ENCODE data around the gene PTBP3.
"Not testable (repeated sequence)": the region's sequence is repeated elsewhere in the genome, so short reads cannot be mapped to it uniquely, and the experiment has no call there.

Gene PTBP3

DNA sequence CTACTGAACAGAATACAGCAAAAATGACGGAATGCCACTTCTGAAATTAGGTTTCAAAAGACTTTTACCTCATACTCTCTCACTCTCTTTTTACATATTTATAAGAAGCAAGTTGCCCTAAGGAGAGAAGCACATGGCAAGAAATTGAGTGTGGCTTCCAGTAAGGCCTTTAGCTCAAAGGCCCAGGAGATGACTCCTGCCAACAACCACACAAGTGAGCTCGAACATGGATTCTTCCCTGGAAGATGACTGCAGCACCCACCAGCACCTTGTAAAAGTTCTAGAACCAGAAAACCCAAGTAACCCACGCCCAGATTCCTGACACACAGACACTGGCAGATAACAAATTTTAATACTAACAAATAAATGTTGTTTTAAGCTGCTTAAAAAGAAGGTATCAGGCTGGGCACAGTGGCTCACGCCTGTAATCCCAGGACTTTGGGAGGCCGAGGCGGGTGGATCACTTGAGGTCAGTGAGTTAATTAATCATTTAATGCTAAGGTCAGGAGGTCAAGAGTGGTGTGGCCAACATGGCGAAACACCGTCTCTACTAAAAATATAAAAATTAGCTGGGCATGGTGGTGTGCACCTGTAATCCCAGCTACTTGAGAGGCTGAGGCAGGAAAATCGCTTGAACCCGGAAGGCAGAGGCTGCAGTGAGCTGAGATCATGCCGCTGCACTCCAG is 17.0 kb downstream of the PTBP3 start:
- no peak for DNase-seq

DNA sequence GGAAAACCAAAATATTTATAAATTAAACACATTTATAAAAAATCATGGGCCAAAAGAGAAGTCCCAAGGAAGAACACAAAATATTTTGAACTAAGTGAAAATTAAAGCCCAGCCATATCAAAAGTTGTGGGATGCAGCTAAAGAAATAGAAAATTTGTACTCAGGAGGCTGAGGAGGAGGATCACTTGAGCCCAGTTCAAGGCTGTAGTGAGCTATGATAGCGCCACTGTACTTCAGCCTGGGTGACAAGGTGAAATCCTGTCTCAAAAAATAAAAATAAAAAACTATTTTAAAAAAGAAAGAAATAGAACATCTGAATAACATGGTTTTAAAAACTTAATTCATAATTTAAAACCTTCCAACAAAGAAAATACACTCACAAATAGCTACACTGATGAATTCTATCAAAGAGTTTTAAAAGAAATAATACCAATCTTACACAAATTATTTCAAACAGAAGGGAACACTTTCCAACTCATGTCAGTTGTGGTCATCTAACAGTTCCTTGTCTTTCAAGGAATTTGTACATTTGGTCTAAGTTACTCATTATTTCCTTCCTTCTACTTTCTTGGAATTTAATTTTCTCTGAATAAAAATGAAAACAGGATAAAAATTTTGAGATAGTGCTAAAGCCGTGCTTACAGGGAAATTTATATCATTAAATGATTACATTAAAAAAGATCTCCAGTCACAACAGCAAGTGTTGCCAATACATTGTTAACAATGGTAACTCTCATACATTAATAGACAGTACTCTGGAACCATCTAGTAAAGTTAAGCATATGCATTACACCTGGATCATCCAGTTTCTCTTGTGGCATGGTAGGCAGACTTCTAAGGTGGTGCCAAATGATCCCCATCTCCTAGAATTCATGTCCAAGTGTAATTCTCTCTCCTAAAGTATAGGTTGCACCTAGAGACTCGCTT is 17.8 kb downstream of the PTBP3 start:
- DNase-seq = no peak

DNA sequence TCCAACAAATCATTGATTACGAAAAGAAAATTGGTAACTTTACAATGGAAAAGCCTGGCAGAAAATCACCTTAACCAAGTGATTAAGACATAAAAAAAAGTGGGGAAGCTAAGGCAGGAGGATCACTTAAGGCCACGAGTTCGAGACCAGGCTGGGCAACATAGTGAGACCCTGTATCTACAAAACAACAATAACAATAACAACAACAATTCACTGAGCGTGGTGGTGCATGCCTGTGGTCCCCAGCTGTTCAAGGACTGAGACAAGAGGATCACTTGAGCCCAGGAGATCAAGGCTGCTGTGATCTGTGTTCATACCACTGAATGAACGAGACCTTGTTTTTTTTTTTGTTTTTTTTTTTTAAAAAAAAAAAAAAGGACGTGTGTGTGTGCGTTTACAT is 21.3 kb downstream of the PTBP3 start:
- no peak for DNase-seq

DNA sequence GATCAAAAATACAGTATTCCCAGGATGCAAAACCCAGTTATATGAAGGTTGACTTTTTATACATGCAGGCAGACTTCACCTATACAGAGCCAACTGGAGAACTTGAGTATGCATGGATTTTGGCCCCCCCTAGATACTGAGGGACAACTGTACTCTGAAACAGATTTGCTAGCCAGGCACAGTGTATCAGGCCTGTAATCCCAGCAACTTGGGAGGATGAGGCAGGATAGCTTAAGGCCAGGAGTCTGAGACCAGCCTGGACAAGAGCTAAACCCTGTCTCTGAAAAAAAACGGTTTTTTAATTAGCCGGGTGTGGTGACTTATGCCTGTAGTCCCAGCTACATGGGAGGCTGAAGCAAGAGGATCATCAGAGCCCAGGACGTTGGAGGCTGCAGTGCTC is 21.9 kb downstream of the PTBP3 start:
- DNase-seq = no peak

DNA sequence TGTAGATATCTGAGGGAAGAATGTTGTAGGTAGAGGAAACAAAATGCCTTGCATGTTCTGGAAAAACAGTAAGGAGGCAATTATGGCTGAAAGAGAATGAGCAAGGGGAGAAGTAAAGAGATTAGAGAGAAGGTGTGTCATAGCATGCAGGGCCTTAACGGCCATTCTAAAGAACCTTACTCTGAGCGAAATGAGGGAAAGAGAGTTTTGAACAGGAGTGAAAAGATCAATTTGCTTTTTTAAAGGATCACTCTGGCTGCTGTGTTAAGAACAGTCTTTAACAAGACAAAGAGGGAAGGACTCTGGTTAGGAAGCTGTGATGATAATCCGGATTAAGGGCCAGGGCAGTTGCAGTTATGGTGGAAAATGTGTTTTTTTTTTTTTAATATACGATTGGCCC is 22.6 kb downstream of the PTBP3 start:
- DNase-seq = no peak

DNA sequence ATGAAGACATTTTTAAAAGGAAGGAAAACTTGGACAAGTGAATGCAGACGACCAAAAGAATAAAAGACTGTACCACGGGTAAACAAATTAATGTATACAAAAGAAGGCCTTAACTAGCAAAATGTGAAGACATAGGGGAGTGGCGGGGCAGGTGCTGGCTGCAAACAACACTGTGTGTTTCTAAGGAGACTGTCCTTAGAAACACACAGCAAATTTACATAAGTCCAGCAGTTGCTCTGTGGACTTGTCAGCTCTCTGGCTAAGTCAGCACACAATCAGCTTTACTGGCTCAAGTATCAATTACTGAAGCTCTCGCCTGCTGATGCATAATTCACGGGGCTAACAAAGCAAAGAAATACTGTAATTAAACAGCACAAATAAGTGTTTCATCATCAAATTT is 24.8 kb downstream of the PTBP3 start:
- no peak for DNase-seq

DNA sequence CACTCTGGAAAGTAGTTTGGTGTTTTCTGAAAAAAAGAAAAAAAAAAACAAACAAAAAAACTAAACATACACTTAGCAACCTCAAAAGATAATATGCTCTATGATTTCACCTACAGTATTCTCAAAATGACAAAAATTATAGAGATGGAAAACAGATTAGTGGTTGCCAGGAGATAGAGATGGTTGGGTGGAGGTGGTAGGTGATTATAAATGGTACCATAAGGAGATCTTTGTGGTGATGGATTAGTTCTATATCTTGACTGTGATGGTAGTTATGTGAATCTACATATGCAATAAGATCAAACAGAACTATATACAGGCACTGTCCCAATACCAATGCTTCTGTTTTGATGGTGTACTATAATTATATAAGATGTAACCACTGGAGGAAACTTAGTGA is 32.0 kb downstream of the PTBP3 start:
- no peak for DNase-seq

DNA sequence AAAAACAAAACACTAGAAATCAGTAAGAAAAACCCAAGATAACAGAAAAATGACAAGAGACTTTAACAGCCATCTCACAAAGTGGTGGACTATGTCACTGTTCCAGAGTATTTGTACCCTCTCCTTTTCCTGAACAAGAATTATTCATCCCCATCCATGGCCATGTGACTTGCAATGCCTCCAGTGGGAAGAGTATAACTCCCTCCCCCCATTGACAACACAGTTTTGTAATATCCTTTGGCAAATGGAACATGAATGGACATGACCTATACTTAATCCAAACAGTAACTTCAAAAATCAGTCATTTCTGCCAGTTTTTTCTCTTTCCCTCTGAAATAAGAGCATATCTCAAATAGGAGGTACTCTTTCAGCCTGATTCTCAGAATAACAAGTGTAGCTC is 33.9 kb downstream of the PTBP3 start:
- DNase-seq = no peak

DNA sequence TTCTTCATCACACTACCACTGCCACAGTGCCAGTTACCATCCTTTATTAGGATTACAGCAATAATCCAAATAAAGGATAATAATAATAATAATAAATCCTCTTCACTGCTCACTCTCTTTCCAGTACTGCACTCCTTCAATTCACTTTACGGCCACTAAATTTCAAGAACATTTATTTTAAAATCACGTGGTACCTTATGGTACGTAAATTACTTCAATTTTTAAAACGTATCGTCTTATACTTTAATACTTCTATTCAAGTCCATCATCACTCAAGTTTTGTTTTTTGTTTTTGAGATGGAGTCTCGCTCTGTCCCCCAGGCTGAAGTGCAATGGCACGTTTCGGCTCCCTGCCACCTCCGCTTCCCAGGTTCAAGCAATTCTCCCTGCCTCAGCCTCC is 36.5 kb downstream of the PTBP3 start:
- DNase-seq = no peak

DNA sequence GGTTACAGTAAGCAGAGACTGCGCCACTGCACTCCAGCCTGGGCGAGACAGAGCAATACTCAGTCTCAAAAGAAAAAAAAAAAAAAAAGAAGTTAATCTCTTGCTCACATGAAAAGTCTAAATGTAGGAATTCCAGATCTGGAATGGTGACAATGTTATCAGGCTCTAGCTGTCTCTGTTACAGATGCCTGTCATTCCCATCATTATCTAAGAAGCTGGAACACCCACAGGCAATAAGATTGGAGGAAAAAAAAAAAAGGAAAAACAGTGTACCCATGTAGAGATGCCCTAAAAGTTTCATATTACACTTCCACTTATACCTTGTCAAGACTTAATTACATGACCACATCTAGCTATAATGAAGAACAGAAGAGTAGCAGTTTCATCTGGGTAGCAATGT is 38.2 kb downstream of the PTBP3 start:
- no peak for DNase-seq

DNA sequence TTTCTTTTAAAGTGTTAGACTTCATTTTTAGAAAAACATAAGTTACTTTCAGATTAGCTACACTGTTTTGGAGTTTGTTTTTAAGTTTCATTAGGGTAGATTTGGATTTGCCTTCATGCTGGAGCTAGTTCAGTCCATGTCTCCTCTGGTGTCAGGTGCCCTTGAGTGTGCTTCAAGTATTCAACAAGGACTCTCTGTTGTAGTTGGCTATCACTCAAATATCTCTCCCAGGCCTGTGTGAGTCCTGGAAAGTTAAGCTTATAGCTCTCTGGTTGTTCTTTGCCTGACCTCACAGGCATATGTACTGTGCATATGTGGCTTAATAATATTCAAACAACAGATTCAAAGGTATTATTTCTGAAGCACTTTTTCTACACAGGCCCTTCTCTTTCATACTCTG is 45.4 kb downstream of the PTBP3 start:
- DNase-seq = no peak

DNA sequence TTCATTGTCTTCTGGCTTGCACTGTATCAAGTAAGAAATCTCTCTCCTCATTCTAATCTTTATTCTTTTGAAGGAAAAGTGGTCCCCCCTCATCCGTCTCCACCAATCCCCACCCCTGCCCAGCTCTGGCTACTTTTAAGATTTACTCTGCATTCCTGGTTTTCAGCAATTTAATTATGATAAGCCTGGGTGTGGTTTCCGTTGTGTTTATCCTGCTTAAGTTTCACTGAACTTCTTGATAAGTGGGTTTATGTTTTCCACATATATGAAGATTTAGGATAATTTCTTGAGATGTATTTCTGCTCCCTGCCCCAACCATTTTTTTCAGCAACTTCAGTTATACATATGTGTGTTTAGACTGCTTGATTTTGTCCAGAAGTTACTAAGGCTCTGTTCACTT is 46.5 kb downstream of the PTBP3 start:
- DNase-seq = no peak

DNA sequence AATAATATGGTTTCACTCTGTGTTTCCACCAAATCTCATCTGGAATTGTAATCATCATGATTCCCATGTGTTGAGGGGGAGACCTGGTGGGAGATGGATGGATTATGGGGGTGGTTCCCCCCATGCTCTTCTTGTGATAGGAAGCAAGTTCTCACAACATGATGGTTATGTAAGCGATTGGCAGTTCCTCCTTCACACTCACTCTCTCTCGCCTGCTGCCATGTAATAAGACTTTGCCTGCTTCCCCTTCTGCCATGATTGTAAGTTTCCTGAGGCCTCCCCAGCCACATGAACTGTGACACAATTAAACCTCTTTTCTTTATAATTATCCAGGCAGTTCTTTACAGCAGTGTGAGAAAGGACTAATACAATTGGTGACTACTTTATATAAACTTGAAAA is 48.4 kb downstream of the PTBP3 start:
- no peak for DNase-seq

DNA sequence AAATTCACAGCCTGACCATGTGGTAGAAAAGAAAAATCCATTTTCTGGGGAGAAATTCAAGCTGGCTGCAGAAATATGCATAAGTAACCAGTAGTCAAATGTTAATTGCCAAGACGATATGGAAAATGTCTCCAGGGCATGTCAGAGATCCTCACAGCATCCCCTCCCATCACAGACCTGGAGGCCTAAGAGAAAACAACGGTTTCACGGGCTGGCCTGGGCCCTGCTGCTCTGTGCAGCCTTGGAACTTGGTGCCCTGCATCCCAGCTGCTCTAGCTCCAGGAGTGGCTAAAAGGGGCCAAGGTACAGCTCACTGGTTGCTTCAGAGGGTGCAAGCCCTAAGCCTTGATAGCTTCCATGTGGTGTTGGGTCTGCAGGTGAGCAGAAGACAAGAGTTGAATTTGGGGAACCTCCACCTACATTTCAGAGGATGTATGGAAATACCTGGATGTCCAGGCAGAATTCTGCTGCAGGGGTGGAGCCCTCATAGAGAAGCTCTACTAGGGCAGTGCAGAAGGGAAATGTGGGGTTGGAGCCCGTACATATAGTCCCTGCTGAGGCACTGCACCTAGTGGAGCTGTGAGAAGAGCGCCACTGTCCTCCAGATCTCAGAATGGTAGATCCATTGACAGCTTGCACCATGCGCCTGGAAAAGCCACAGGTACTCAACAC is 49.7 kb downstream of the PTBP3 start:
- no peak for DNase-seq

DNA sequence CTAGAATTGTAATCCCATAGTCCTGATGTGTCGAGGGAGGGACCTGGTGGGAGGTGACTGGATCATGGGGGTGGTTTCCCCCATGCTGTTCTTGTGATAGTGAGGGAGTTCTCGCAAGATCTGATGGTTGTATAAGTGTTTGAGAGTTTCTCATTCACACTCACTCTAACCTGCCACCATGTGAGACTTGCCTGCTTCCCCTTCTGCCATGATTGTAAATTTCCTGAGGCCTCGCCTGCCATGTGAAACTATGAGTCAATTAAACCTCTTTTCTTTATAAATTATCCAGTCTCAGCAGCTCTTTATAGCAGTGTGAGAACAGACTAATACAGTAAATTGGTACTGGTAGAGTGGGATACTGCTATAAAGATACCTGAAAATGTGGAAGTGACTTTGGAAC is 50.6 kb downstream of the PTBP3 start:
- DNase-seq = peak; percentile 10

DNA sequence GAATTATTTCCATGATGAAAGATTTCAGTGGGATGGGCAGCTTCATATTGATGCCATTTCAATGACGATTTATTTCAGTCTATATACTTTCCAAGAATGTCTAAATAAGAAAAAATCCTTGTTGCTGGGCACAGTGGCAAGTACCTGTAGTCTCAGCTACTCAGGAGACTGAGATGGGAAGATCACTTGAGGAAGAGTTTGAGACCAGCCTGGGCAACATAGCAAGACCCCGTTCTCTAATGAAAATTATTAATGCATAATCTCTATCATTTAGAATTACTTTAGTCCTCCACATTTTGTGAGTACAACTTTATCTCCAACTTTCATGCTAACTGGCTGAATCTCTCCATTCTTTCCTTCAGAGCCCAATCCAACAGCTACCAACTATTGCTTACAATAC is 52.5 kb downstream of the PTBP3 start:
- DNase-seq = no peak

DNA sequence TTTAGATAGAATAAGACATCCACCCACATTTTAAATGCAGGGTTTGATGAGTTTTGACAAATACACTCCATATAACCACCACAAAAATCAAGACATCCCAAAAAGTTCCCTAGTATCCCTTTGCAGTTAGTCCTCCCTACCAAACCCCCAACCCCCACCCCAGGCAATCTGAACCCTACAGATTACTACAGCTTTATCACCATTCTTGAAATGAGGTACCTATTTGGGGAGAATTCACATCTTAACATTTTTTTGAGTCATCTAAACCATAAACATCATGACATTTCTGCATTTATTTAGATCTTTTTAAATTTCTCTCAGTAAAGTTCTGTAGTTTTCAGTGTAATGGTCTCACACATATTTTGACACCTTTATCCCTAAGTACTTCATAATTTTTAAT is 53.9 kb downstream of the PTBP3 start:
- DNase-seq = no peak

DNA sequence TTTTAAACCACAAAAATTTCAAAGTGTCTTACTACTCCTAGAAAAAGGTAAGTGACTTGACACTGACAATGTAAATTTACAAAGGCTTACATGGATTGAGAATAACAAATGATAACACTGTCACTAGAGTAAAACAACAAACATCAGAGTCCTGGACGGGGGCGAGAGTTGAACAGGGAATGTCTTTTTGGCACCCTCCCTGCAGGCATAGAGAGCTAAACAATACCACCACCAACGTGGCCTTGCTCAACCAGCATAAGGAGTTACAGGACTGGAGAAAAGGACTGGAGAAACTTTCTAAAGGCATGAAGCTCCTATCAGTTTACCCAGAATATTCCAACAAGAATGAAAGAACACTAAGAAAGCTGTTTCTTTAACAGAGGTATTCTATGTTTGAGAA is 55.3 kb downstream of the PTBP3 start:
- no peak for DNase-seq

DNA sequence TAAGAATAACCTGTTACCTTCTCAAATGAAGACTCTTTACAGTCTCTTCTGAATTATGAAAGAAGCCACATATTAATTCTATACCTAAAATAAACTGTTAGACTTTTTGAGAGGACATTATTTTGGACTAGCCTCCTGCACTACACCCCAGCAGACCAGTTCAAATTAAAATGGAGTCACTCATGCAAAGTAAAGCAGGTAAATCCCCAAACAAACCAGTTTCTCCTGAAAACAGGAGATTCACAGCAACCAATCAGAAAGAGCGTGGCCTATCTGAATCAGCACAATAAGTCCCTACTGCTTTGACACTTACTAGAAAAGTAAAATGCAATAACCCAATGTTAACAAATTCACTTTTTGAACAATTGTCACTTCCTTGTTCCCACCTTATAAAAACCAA is 58.8 kb downstream of the PTBP3 start:
- no peak for DNase-seq

DNA sequence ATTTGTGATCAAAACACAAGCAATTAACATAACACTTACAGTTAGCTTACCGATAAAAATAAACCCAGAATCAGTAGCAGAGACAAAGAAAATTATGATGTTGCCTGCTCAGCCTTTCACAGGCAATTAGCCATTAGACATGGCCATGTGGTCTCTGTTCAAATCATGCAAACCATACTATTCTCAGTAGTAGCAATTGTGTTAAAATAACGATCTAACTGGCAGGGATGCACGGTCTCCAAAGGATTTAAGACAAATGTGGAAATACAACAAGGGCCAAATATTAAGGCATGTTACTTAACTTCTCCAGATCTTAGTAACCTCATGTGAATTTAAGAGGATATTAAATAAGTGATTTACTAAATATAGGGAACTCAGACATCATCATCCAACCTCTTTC is 59.5 kb downstream of the PTBP3 start:
- DNase-seq = no peak

DNA sequence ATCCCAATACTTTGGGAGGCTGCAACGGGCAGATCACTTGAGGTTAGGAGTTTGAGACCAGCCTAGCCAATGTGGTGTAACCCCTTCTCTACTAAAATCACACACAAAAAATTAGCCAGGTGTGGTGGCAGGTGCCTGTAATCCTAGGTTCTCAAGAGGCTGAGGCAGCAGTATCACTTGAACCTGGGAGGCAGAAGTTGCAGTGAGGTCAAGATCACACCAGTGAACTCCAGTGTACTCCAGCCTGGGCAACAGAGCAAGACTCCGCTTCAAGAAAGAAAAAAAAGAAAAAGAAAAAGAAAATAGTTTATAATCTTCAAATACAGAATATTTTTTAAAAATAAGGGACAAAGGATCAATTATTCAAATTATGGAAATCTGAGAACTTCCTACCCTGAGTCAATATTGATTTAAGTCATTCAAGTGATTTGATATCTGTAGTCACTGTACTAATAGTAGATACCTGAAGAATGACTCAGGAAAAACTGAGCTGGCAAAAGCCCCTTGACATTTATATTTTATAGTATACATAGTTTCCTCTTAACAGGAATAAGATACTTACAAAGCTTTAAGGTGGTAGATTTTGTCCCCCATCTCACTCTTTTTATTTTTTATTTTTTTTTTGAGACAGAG is 61.8 kb downstream of the PTBP3 start:
- no peak for DNase-seq

DNA sequence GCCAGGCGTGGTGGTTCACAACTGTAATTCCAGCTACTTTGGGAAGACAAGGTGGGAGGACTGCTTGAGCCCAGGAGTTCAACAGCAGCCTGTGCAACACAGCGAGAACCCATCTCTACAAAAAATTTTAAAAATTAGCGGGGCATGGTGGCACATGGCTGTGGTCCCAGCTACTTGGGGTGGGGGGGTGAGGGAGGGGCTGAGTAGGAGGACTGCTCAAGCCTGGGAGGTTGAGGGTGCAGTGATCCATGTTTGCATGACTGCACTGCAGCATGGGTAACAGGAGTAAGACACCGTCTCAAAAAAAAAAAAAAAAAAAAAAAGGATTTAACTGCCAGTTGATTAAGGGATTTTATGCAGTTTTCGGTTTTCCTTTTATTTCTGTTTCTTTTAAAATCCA is 65.0 kb downstream of the PTBP3 start:
- no peak for DNase-seq

DNA sequence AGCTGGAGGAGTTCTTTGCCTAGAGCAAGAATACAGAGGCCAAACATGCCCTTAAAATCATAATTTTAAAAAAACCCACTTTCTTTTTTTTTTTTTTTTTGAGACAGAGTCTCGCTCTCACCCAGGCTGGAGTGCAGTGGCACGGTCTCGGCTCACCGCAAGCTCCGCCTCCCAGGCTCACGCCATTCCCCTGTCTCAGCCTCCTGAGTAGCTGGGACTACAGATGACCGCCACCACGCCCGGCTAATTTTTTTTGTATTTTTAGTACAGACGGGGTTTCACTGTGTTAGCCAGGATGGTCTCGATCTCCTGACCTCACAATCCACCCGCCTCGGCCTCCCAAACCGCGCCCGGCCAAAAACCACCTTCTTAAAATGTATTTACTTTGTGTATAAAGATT is 66.3 kb downstream of the PTBP3 start:
- not testable (repeated sequence) for DNase-seq

DNA sequence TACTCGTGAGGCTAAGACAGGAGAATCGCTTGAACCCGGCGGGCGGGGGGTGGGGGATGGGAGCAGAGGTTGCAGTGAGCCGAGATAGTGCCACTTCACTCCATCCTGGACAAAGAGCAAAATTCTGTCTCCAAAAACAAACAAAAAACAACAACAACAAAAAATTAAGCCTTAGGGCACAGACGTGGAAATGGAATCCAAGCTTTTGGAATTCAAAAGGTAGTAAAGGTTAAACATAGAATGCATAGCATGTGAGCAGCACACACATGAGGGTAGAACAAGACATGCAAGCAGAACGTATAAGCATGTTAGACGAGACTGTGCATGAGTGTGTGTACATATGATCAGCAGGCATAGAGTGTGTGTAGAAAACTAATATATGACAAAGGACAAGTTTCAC is 68.0 kb downstream of the PTBP3 start:
- DNase-seq = no peak
